Stimulated activated CD8-positive, alpha-beta memory T cell treated with anti-CD3 and anti-CD28 coated beads, Interleukin-12 subunit alpha, Interleukin-12 subunit beta, amount 100 ng/mL, for 1 hour (primary cell): ENCODE data around the gene KCNJ1.

Source experiments
- DNase-seq: peaks from one replicate; pipeline ENCODE4 v3.0.0-alpha.2; 2020; ENCODE audit warnings: low read depth

The KCNJ1 gene

GRCh38 chr11:128822130-128822529, 45.0 kb downstream of the KCNJ1 start:
- DNase-seq = no peak

DNA sequence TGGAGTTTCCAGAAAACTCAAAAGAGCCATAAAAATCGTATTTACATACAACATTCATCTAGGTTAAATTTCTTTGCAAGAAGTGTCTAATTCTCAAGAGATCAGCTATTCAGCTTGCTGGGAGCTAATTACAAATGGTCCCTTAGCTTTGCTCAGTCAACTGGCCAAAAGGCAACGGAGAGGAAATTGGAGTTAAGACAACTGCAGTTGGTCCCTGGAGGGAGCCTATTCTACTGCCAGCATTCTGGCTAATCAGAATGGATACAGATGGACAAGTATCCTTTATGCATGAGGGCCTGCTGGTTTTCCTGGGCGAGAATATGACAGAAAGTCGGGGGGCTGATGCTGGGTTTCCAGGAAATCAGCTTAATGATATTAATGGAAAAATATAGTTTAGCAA, 45.5 kb downstream of the KCNJ1 start:
- DNase-seq = no peak

DNA sequence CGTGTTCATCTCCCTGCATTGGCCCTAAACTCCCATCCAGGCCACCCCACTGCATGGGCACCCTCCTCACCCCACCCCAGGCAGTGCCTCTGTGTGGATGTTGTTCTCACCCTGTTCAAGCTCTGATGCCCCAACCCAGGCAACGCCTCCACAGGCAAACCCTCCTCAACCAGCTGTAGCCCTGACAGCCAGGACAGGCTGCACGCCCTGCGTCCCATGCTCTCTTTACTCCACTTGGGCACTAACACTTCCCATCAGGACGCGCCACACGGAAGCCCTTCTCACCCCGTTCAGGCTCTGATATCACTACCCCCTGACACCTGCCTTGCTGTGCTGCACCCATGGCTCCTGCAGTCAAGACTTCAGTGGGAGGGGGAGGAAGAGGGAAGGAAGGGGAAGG, 47.9 kb downstream of the KCNJ1 start:
- no peak for DNase-seq

DNA sequence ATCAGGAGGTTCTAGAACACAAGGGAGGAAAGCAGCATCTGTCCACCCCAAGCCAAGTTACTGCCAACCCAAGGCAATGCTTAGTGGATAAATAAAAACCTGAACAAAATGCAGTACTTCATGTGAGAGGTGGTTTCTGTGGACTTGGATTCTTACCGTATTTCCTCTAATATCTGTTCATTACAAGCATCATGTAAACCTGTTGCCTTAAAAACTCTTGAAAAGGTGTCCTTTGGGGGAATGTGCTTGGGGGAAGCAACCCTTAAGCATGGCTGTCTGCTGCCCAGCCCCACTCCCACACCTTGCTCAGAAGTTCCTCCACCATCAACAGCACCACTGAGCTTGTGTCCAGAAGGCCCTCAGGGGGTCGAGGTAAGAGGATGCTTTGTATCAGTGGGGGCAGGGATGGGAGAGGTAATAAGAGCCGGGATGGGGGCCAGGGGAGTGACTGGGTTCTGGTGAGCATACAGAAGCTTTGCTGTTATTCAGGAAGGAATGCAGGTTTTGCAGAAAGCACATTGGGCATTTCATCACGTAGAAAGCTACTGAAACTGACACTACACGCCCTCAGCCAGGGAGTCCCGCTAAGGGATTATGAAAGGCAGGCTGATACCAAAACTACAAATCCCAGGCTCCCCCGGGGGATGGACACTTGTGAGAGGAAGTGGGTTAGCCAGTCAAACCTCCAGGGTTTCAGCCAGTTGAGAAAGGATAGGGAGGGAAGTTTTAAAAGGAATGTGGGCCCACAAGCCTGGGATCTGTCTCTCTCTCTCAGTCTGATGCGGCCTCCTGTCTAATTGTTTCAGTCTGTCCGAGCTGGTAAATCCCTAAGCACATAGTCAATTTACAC, 52.0 kb downstream of the KCNJ1 start:
- DNase-seq = no peak

DNA sequence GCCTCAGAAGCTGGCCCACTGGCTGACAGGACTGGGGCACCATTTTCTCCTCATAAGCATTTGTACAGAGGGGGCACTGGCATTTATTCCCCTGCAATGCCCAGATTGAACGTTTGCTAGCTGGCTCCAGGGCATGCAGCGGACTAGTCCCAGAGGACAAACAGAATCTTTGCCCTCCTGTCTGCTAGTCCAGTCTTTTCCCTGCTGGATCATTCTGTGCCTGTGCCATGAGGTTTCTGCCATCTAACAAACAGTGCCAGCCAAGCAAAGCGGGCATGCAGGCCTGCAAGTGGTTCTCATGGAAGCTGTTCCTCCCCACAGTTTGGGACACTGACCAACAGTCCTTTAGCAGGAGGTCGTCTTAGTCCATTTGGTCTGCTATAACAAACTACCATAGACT, 53.4 kb downstream of the KCNJ1 start:
- no peak for DNase-seq

- no peak for DNase-seq
Observed at GRCh38 chr11:128810784-128811514, 56.1 kb downstream of the KCNJ1 start.

DNA sequence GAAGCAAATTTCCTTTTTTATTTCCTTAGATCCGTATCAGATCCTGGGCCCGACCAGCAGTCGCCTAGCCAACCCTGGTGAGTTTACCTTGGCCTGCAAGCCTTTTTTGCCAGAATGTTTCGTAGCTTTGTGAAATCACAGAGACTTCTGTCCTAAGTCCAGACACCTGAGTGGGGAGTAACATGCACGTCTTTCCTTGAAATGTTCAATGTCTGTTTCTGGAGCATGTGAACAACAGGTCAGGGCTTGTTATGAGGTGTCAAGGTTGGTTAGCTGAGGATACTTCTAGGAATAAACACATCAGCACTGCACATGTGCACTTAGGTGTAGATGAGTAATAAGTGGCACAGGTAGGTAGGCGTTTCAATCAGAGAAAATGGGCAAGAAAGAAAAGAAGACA, 58.0 kb downstream of the KCNJ1 start:
- no peak for DNase-seq

GRCh38 chr11:128807909-128808308, 59.2 kb downstream of the KCNJ1 start:
- no peak for DNase-seq

GRCh38 chr11:128806506-128807261, 60.4 kb downstream of the KCNJ1 start:
- DNase-seq = no peak

DNA sequence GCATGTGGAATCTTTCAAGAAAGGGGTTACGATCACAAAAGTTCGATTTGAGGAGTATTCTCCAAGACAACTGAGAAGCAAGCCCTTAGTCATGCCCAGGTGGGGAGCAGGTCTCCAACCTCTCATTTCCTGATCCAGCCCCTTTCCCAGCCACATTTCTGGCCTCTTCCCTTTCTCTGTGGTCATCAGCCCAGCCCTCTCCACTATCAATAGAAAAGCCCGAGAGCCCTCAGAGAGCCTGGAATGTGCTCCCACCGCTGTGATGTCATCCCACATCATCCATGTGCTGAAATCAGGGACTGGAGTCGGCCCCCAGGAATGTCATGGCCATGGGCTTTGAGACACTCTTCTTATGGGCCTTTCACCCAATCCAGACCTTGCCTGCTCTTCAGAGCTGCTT, 62.6 kb downstream of the KCNJ1 start:
- DNase-seq = no peak

- no peak for DNase-seq
Observed at GRCh38 chr11:128803449-128804245, 63.4 kb downstream of the KCNJ1 start.

DNA sequence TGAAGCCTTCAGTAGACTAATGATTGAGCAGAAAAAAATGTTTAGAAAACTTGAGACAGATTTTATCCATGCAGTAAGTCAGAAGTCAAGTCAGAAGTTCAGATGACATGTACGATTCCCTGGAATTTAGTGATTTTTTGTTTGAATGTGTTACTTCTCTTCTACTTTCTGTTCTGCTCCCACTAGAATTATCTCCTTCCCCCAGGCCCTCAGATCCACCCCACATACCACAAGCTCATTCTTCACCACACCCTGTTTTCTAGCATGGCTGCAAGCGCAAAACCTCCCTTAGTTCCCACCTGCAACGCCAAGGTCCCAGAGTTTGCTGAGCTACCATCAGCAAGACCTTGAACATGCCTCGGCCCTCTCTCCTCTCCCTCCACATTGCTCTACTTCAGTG, 64.1 kb downstream of the KCNJ1 start:
- DNase-seq = no peak

DNA sequence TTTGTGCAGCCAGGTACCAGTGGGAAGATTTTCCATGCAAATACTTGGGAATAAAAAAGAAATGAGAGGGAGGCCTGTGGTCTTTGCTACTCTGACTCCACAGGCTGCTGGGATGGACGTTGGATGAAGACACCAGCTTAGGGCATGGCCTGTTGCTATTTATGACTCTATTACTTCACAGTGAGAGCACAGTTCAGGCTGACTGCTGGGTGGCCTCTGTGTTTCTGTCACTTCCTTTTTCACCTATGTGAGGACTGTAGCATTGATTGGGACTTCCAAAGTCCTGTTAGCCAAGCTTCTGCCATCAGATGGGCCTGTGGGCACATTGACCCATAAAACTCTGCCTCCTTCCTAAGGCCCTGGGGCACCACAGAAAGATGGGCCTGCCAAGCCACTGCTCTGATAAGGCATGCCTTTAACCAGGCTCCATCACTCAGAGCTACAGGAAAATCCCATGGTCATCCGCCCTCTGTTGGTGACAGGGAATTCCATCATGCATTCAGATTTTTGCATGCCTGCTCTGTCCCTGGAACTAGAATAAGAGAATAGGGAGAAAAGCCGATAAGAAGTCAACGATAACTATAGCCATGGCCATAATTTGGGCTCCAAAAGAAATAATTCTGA, 64.6 kb downstream of the KCNJ1 start:
- no peak for DNase-seq

DNA sequence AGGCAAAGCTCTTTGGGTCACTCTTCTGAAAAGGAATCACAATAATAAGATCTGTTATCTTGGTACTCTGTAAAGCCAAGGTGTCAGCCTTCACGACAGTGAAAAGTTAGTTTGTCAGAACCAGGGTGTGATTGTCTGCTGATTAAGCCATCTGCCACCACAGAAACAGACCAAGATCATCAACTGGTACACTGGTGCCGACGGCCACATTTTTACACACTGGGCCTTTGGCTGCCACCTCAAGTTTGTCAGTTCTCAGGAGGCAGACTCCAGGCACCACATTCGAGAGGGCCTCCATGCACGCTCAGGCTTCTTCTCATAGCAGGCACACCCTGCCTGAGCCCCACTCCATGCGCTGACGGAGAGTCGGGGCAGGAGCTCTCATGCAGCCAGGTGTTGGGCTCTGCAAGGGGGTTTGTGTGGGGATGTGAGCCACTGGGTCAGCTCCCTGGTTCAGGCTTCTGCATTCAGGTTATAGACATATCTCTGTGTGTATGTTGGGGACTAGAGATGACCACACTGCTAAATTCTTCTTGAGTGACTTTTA, 66.2 kb downstream of the KCNJ1 start:
- DNase-seq = no peak

DNA sequence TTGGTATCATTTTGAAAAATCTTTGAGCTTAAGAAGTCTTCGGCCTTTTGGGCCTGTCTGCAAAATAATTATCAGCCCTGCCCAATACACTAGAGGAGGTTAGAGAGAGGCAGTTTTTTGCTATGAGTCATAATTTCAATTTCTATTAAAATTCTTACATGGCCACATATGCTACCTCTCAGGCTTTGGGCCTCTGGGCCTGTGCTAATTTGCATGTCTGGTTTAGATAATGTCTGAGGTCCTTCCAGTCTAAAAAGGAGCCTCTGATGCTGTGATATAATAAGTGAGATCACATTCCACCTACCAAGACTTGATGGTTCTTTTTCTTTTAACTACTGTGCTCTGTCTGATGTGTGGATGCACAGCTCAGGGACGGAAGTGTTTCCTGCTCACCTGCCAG, 70.8 kb downstream of the KCNJ1 start:
- DNase-seq = no peak

- DNase-seq = no peak
Observed at GRCh38 chr11:128790196-128790595, 76.9 kb downstream of the KCNJ1 start.

GRCh38 chr11:128789497-128790150, 77.5 kb downstream of the KCNJ1 start:
- DNase-seq = no peak
